ENCODE data around the gene GAPVD1. TPM values are rescaled to one million over a fixed set of nuclear protein-coding genes. Genes with fewer than 3 reads are reported as not detected.
A peak's percentile ranks its signal among the peaks of the same experiment; 100 is the strongest.
"Not testable (repeated sequence)": the region's sequence is repeated elsewhere in the genome, so short reads cannot be mapped to it uniquely, and the experiment has no call there.

Gene GAPVD1
- 17.7 TPM for polyA plus RNA-seq (2012; ENCODE audit: missing spikeins)

DNA sequence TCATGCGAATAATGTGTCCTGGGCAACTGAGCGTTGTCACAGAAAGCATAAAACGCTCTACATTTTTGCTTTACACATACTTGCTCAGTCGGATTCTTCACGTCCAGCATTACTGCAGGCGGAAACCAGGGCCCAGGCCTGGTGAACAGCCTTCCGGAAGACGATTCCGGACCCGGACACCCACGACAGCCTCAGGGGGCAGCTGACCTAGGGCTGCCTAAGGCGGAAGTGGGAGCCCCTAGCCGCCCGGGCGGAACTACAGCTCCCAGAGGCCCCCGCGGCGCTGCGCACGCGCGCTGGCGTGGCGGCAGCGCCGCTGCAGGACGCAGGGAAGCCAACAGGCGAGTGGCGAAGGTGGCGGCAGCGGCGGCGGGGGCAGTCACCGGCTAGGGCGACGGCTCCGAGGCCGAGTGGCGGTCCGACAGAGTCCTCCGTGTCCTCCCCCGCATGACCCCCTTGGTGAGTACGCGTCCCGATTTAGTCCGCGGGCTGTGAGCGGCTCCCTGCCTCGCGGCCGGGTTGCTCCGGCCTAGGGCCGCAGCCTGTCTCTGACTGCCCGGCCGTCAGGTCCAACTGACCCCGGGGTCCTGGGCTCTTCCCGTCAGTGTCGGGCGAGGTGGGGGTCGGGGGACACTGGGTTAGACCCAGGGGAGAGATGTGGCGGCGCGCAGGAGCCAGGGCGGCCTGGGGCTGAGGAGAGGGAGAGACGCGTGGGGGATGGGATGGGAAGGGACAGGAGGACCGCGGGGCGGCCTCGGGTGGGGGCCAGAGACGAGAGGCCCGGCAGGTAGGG is at the start of gene GAPVD1:
GAPVD1 (plus strand) TSS at position 326 of the 793 bp plus-strand sequence. CDS start 37,096 bp downstream, outside the sequence.
- FAIRE-seq (peak; percentile 96), DNase-seq (ENCODE audit: insufficient read length) (peak; percentile 98)
- TF ChIP-seq POLR2AphosphoS5 (IDR thresholded peaks at IDR 0.05; ENCODE audit: low read depth, low read length) (peak; percentile 88), POLR2A (IDR thresholded peaks at IDR 0.05; ENCODE audit: low read depth, low read length) (peak; percentile 85), TAF1 (IDR thresholded peaks at IDR 0.05; ENCODE audit: borderline replicate concordance, low read depth, low read length) (peak; percentile 52; the same call in 1 of the 2 replicates)

GRCh38 chr9:125214186-125214585 is 47.4 kb upstream of the GAPVD1 start:
- DNase-seq (ENCODE audit: insufficient read length) (no peak), FAIRE-seq (no peak)
- TF ChIP-seq TAF1 (IDR thresholded peaks at IDR 0.05; ENCODE audit: borderline replicate concordance, low read depth, low read length) (no peak), POLR2A (IDR thresholded peaks at IDR 0.05; ENCODE audit: low read depth, low read length) (no peak), POLR2AphosphoS5 (IDR thresholded peaks at IDR 0.05; ENCODE audit: low read depth, low read length) (no peak)

GRCh38 chr9:125218621-125219020 is 43.0 kb upstream of the GAPVD1 start:
- no peak for TF ChIP-seq POLR2A (IDR thresholded peaks at IDR 0.05; ENCODE audit: low read depth, low read length)
- TF ChIP-seq POLR2AphosphoS5 (IDR thresholded peaks at IDR 0.05; ENCODE audit: low read depth, low read length): no peak
- no peak for TF ChIP-seq TAF1 (IDR thresholded peaks at IDR 0.05; ENCODE audit: borderline replicate concordance, low read depth, low read length)
- DNase-seq (ENCODE audit: insufficient read length) (no peak), FAIRE-seq (no peak)

DNA sequence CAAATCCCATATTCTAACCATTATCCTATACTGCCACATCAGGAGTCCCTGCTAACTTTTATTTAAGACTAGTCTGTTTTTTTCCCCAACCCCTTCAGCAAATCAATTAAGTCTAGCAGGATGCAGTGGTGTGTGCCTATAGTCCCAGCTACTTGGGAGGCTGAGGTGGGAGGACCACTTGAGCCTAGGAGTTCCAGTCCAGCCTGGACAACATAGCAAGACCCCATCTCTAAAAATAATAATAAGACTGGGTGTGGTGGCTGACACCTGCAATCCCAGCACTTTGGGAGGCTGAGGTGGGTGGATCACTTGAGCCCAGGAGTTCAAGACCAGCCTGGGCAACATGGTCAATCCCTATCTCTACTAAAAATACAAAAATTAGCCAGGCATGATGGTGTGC is 36.8 kb upstream of the GAPVD1 start:
- DNase-seq (ENCODE audit: insufficient read length); FAIRE-seq: not testable (repeated sequence)

- no peak for DNase-seq (ENCODE audit: insufficient read length)
- FAIRE-seq: no peak
- TF ChIP-seq POLR2AphosphoS5 (IDR thresholded peaks at IDR 0.05; ENCODE audit: low read depth, low read length): no peak
- TF ChIP-seq TAF1 (IDR thresholded peaks at IDR 0.05; ENCODE audit: borderline replicate concordance, low read depth, low read length): no peak
- TF ChIP-seq POLR2A (IDR thresholded peaks at IDR 0.05; ENCODE audit: low read depth, low read length): no peak
These were observed 33.9 kb upstream of the GAPVD1 start for GRCh38 chr9:125227761-125228160.

DNA sequence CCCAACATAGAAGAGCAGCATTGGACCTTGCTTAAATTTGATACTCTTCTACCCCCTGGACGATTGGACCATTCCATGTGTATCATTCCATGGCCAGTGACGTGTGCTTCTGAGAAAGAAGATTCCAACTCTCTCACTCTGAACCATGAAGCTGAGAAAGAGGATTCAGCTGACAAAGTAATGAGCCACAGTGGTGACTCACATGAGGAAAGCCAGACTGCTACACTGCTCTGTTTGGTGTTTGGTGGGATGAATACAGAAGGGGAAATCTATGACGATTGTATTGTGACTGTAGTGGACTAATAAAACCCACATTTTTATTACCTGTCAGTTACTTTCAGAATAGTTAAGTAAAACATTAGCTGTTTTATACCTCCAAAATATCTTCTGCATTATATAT is 27.9 kb upstream of the GAPVD1 start:
- no peak for DNase-seq (ENCODE audit: insufficient read length)

GRCh38 chr9:125234099-125234498 is 27.5 kb upstream of the GAPVD1 start:
- DNase-seq (ENCODE audit: insufficient read length); FAIRE-seq: not testable (repeated sequence)

More for the DNA sequence above, 27.9 kb upstream of the GAPVD1 start:
- FAIRE-seq: no peak
- TF ChIP-seq TAF1 (IDR thresholded peaks at IDR 0.05; ENCODE audit: borderline replicate concordance, low read depth, low read length) (no peak), POLR2A (IDR thresholded peaks at IDR 0.05; ENCODE audit: low read depth, low read length) (no peak), POLR2AphosphoS5 (IDR thresholded peaks at IDR 0.05; ENCODE audit: low read depth, low read length) (no peak)

GRCh38 chr9:125235804-125236519 is 25.7 kb upstream of the GAPVD1 start:
- DNase-seq (ENCODE audit: insufficient read length) (no peak), FAIRE-seq (no peak)
- TF ChIP-seq POLR2AphosphoS5 (IDR thresholded peaks at IDR 0.05; ENCODE audit: low read depth, low read length): 0 out of 2 replicates have a peak, but pooled peaks have one; percentile 3
- TF ChIP-seq TAF1 (IDR thresholded peaks at IDR 0.05; ENCODE audit: borderline replicate concordance, low read depth, low read length): no peak

GRCh38 chr9:125236520-125237159 is 25.0 kb upstream of the GAPVD1 start:
- FAIRE-seq: not testable (repeated sequence)

GRCh38 chr9:125238127-125238914 is 23.3 kb upstream of the GAPVD1 start:
- TF ChIP-seq POLR2AphosphoS5 (IDR thresholded peaks at IDR 0.05; ENCODE audit: low read depth, low read length): 0 out of 2 replicates have a peak, but pooled peaks have one; percentile 11
- no peak for TF ChIP-seq TAF1 (IDR thresholded peaks at IDR 0.05; ENCODE audit: borderline replicate concordance, low read depth, low read length)
- TF ChIP-seq POLR2A (IDR thresholded peaks at IDR 0.05; ENCODE audit: low read depth, low read length): no peak
- DNase-seq (ENCODE audit: insufficient read length) (no peak), FAIRE-seq (no peak)

More at GRCh38 chr9:125236520-125237159, 25.0 kb upstream of the GAPVD1 start:
- DNase-seq (ENCODE audit: insufficient read length): not testable (repeated sequence)

DNA sequence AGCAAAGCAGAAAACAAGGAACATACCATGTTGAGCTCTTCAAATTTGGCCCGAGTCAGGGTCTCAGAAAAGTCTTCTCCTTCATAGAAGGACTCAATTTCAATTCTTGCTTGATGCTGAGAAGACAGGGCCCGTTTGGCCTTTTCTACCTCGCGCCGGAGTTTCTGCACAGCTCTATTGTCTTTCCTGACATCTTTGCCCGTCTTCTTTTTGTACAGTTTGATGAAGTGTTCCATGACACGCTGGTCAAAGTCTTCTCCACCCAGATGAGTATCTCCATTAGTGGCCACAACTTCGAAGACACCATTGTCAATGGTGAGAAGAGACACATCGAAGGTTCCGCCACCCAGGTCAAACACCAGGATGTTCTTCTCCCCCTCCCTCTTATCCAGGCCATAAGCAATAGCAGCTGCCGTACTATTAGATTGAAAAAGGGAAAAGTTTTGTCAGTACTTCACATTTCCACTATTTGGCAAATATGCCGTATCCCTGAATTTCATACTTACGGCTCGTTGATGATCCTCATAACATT is 22.6 kb upstream of the GAPVD1 start:
- TF ChIP-seq POLR2A (IDR thresholded peaks at IDR 0.05; ENCODE audit: low read depth, low read length): no peak
- no peak for DNase-seq (ENCODE audit: insufficient read length)
- no peak for FAIRE-seq

Data from GM12892 (cell line).